Measurements from ENCODE around the gene IL23R.

Gene IL23R

DNA sequence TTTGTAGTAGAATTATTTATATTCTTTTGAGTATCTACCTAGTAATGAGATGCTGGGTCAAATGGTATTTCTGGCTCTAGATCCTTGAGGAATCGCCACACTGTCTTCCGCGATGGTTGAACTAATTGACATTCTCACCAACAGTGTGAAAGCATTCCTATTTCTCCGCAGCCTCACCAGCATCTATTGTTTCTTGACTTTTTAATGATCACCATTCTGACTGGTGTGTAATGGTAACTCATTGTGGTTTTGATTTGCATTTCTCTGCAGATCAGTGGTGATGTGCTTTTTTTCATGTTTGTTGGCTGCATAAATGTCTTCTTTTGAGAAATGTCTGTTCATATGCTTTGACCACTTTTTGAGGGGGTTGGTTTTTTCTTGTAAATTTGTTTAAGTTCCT, 15.3 kb upstream of the IL23R start:
- no peak for DNase-seq

DNA sequence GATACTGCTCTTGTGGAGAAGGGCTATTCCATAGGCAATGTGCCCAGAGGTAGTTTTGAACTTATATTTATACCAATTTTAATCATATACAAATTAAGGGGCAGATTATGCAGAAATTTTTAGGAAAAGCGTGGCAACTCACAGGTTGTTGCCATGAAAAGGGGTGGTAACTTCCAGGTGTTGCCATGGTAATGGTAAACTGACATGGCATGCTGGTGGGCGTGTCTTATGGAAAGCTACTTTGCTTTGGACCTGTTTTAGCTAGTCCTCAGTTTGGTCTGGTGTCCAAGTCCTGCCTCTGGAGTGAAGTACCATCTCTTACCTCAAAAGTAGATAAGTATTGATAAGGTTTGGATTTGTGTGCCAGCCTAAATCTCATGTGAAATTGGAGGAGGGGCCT, 7.9 kb upstream of the IL23R start:
- DNase-seq: no peak

DNA sequence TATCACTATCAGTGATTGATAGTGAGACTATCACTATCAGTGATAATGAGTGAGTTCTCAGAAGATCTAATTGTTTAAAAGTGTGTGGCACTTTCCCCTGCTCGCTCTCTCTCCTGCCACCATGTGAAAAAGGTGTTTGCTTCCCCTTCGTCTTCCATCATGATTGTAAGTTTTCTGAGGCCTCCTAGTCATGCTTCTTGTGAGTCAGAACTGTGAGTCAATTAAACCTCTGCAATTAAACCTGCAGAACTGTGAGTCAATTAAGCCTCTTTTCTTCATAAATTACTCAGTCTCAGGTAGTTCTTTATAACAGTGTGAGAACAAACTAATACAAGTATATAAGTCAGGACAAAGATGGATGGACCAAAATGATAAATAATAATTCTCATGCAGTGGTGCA, 7.0 kb upstream of the IL23R start:
- DNase-seq: no peak

- no peak for DNase-seq
These were observed 3.3 kb upstream of the IL23R start for GRCh38 chr1:67162954-67163353.

GRCh38 chr1:67165468-67166041, 699 bp upstream of the IL23R start:
- no peak for DNase-seq

DNA sequence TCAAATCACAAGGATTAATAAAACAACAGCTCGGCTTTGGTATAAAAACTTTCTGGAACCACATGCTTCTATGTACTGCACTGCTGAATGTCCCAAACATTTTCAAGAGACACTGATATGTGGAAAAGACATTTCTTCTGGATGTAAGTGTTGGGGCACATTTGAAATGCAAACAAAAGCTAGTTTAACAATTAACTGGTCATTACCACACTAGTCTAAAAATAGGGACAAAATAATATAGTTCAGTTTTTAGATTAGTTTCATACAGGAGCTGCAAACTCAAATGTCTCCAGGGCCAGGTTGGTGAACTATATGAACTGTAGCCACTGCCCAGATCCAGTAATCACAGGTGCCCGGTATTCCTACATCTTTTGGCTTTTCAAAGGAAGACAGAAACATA, 3.2 kb downstream of the IL23R start:
- no peak for DNase-seq

- no peak for DNase-seq
These were observed 3.7 kb downstream of the IL23R start for GRCh38 chr1:67169932-67170331.

DNA sequence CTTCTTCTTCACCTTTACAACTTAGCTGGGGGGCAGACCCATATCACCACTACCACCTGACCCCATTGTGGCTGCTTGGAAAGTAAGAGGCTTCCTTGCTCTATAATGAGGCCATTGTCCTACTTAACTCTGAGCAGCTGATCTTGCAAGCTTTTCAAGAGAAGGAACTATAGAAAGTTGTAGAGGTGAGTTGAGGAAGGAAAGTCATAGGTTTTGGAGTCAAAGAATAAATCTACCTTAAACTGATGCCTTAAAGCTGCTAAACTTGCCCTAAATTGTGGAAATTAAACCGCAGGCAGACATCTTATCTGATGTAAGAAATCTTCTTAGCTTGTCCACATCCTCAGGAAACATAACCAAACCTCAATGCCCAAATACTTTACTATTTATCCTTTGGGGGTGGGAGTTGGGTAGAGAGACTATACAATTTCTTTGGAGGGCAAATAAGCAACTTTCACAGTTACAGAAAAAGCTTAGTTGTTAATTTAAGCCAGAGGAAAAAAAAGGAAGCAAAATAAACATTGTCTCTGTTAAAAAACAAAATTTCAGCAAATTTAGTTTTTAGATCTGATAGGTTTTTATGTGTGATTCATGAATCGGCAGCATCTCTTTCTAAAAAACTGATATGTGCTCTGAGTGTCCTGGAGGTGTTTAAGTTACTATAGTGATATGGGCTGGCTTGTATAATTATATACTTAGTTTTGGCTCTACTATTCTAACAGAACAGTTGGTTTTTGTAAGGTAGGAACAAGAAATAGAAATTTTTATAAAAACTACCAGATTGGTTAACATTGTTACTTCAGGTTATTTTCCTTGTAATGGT, 4.7 kb downstream of the IL23R start:
- no peak for DNase-seq

DNA sequence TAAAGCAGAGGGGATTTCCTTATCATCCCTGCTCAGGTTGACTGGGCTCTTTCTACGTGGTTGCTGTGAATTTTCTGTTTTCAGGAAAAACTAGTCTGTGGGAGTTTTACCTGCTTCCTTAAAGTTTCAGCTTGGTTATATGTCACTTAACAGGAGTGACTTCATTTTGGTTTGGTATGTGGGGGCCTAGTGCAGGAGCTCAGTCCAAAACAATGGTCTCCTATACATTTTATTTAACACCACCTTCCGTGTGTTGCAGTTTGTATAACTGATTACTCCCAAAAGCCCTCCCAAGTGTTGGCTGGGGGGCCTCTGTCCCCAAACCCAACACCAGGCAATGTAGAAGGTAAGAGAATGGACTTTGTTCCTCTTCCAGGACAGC, 5.3 kb downstream of the IL23R start:
- DNase-seq: no peak

DNA sequence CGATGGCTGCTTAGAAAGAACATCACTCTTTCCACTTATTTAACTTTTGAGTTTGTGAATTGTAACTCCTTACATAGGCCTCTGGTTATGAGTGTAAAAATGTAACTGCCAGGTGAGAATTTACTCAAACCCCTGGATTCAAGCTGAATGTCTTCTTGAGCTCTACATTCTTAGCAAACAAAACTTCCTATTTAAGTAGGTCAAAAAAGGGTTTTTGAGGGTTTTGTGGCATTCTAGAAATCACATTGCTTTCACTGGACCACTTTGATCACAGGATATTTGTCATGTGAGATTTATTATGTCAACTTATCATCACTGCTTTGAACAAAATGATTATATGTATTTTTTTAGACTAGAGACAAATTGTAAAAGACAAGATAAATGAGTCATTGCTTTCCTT, 5.7 kb downstream of the IL23R start:
- no peak for DNase-seq

DNA sequence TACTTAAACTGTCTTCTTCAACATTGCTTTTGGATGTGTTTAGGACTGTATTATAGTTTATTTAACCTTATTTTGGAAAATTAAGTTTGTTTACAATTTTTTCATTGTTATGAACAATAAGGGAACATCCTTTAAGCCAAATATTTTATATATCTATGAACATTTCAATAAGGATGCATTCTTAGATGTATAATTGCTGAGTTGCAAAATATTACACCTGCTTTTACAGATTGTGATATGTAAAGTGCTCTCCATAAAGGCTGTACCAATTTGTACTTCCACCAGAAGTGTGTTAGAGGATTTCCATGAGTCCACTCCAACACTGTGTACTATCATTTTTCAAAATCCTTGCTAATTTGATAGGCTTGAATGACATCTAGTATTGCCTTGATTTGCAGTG, 7.7 kb downstream of the IL23R start:
- no peak for DNase-seq

GRCh38 chr1:67174716-67175284, 8.5 kb downstream of the IL23R start:
- DNase-seq: no peak

DNA sequence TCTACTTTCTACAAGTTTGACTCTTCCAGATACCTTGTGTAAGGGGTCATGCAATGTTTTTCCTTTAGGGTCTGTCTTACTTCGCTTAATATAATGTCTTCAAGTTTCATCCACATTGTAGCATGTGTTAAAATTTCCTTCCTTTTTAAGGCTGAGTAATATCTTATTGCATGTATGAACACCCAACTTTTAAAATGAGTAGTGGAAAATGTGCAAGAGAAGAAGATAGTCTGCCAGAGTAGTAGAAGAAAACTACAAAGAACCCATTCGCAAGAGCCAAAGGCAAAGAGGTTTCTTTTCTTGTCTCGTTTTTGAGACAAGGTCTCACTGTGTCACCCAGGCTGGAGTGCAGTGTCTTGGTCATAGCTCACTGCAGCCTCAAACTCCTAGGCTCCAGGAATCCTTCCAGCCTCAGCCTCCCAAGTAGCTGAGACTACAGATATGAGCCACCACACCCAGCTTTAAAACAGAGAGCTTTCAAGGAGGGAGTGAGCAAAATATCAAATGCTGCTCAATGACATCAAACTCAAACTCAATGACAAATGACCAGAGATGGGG, 9.4 kb downstream of the IL23R start:
- no peak for DNase-seq

GRCh38 chr1:67184838-67185421, 18.7 kb downstream of the IL23R start:
- DNase-seq: no peak

- DNase-seq: no peak
These were observed 21.9 kb downstream of the IL23R start for GRCh38 chr1:67188137-67188536.

DNA sequence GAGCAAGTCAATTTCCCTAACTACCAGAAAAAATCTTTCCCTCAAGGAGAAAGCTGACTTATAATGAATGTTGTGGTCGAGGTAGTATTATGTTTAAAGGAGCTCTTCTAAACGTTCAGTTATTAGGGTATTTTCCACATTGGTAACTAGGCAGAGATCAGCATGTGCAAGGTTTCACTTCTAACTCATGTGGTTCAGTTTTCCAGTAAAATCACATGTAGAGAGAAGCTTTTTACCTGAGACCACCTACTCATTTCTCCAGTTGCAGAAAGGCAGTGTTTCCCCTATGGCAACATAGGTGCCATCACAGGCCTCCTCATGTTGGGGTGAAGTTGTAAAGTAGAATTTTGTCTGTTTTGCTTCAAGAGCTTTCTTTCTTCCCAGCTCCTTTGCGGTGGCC, 23.7 kb downstream of the IL23R start:
- no peak for DNase-seq

- no peak for DNase-seq
These were observed 24.2 kb downstream of the IL23R start for GRCh38 chr1:67190410-67190809.

- no peak for DNase-seq
These were observed 24.7 kb downstream of the IL23R start for GRCh38 chr1:67190942-67191341.

GRCh38 chr1:67191668-67192520, 25.6 kb downstream of the IL23R start:
- DNase-seq: no peak

DNA sequence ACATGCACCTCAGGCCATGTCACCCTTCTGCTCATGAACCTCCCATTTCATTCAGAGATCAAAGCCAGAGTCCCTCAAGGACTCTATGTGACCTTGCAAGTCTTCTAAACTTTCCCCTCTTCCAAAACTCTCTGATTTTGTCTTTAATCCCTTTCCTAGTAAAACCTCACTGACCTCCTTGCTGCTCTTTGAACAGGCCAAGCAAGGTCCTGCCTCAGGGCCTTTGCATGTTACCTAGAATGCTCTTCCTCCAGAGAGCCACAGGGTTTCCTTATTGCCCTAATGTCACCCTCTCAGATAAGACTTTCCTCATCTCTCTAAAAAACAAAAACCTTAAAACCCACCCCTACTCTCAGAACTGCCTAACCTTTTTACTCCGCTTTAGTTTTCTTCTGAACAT, 26.6 kb downstream of the IL23R start:
- no peak for DNase-seq

GRCh38 chr1:67193704-67194103, 27.4 kb downstream of the IL23R start:
- DNase-seq: no peak

GRCh38 chr1:67194209-67194863, 28.1 kb downstream of the IL23R start:
- no peak for DNase-seq

All from NCI-H2081 treated with DMSO at 0.1 percent for 48 hours (cell line).